ENCODE results near the gene BEX4.

GRCh38 chrX:103258275-103258674, 43.4 kb downstream of the BEX4 start:
- TF ChIP-seq POLR2A (IDR thresholded peaks at IDR 0.05) (no peak), EP300 (IDR thresholded peaks at IDR 0.05) (no peak)
- TF ChIP-seq, protein P1, sequence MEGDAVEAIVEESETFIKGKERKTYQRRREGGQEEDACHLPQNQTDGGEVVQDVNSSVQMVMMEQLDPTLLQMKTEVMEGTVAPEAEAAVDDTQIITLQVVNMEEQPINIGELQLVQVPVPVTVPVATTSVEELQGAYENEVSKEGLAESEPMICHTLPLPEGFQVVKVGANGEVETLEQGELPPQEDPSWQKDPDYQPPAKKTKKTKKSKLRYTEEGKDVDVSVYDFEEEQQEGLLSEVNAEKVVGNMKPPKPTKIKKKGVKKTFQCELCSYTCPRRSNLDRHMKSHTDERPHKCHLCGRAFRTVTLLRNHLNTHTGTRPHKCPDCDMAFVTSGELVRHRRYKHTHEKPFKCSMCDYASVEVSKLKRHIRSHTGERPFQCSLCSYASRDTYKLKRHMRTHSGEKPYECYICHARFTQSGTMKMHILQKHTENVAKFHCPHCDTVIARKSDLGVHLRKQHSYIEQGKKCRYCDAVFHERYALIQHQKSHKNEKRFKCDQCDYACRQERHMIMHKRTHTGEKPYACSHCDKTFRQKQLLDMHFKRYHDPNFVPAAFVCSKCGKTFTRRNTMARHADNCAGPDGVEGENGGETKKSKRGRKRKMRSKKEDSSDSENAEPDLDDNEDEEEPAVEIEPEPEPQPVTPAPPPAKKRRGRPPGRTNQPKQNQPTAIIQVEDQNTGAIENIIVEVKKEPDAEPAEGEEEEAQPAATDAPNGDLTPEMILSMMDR (IDR thresholded peaks at IDR 0.05) = no peak

Measured in ovary (tissue), 3 donors.